Aorta (tissue), 5 donors: ENCODE measurements around the gene XRCC1. TPM values are rescaled to one million over a fixed set of nuclear protein-coding genes. Genes with fewer than 3 reads are reported as not detected.

ENCODE experiments used
- ATAC-seq: fragments of 200-7000 bp; cut with Tn5 transposase; one replicate; pipeline ENCODE4 v1.9.1; 2022; ENCODE audit warnings: moderate library complexity; ENCODE audit not compliant: low FRiP score
- DNase-seq, 2 donors: peaks; one replicate each; pipeline ENCODE4 v3.0.0-alpha.2; 2020
- H3K27ac ChIP-seq, 2 donors: one replicate each; pipeline ENCODE4 v1.5.1; 2013; ENCODE audit warnings: low read length in 2 of 2, mild to moderate bottlenecking in 2 of 2, moderate library complexity in 2 of 2, control low read depth in 1 of 2, inconsistent platforms in 1 of 2, low read depth in 1 of 2
- H3K27me3 ChIP-seq, 2 donors: one replicate each; pipeline ENCODE4 v1.6.1; 2013; ENCODE audit warnings: control low read depth in 1 of 2, low read length in 1 of 2, mild to moderate bottlenecking in 1 of 2, moderate library complexity in 1 of 2; ENCODE audit not compliant: insufficient read depth in 2 of 2, control insufficient read depth in 1 of 2
- H3K36me3 ChIP-seq, 2 donors: one replicate each; pipeline ENCODE4 v1.6.1; 2013; ENCODE audit warnings: control low read depth in 1 of 2, low read length in 1 of 2, mild to moderate bottlenecking in 1 of 2; ENCODE audit not compliant: insufficient read depth in 2 of 2, control insufficient read depth in 1 of 2
- H3K4me1 ChIP-seq, 2 donors: one replicate each; pipeline ENCODE4 v1.6.1; 2013; ENCODE audit warnings: low read length in 2 of 2, control low read depth in 1 of 2, mild to moderate bottlenecking in 1 of 2, moderate library complexity in 1 of 2; ENCODE audit not compliant: insufficient read depth in 2 of 2, control insufficient read depth in 1 of 2
- H3K4me3 ChIP-seq, 2 donors: one replicate each; pipeline ENCODE4 v1.5.1; 2013; ENCODE audit warnings: low read length in 2 of 2, control low read depth in 1 of 2, mild to moderate bottlenecking in 1 of 2
- H3K9me3 ChIP-seq: one replicate; pipeline ENCODE4 v1.6.1; 2013; ENCODE audit warnings: mild to moderate bottlenecking, low read length; ENCODE audit not compliant: control insufficient read depth
- WGBS, 2 donors: extraction: QIAGEN DNeasy Blood & Tissue Kit; methylation state at CpG; one replicate each; pipeline ENCODE4 v1.1.7; 2013; 5-methylcytosine and 5-hydroxymethylcytosine counted together
- intact Hi-C, 2 donors: fragments of 100-400 bp; cut with DNase I; formaldehyde crosslinking; loops; one replicate each; pipeline versions ENCODE4 v1.14.2 to v1.15.0; 2022
- polyA plus RNA-seq, 2 donors: library from polyadenylated mRNA; stranded (reverse); fragments of 200-250 nt; gene quantifications; one replicate each; pipeline ENCODE4 v1.2.3, GENCODE V29; 2013
- total RNA-seq, 2 donors: library from RNA; stranded (reverse); fragmentation: NEBNext Ultra II Directional; extraction: Animal tissue kit (Norgen Biotek cat#: 25700); gene quantifications; one replicate each; pipeline ENCODE4 v1.2.1, GENCODE V29; 2021
- donor health status: healthy with polysubstance abuse.
- donor health status: Bipolar disorder and iron deficiency.
- donor health status: DM: no; HTN: no; CAD: no.
- donor health status: DM: no; HTN: no; CAD: no.
- donor health status: DM: yes; HTN: yes; CAD: no.

The XRCC1 gene
- total and polyA plus RNA-seq, 4 donors: 12.1 to 30.2 (median 24.8) TPM

- H3K9me3 ChIP-seq: no peaks in the 10 kb centered on the region
- WGBS, 2 donors: 28 to 30% methylated on average over 12 of the region's 12 CpGs
- H3K36me3 ChIP-seq: no peaks in the 10 kb centered on the region
- no peak for DNase-seq
- H3K27me3 ChIP-seq: no peaks in the 10 kb centered on the region
- H3K4me1 ChIP-seq: no peaks in the 10 kb centered on the region
- no peak for ATAC-seq
- peak overlapping the region; percentile 62 to 86 for H3K4me3 ChIP-seq
- peak overlapping the region in 1 of 2 donors; percentile 31 for H3K27ac ChIP-seq
- intact Hi-C loops: loop anchor here (1.0 kb wide), 1 partner anchor 22 kb away; the partner anchor contains the start of genes IRGQ (in 2 of the 2) and ZNF576 (in 2 of the 2)
Observed at GRCh38 chr19:43574424-43575155, 737 bp downstream of the XRCC1 start.

- no peaks in the 10 kb centered on the region for H3K4me1 ChIP-seq
- ATAC-seq (no peak), DNase-seq (no peak)
- no peaks in the 10 kb centered on the region for H3K9me3 ChIP-seq
- H3K27me3 ChIP-seq: no peaks in the 10 kb centered on the region
- 11 to 38% methylated on average over 3 of the region's 3 CpGs for WGBS, 2 donors
- no peak overlapping the region for H3K4me3 ChIP-seq
- intact Hi-C loops: no loop called here
- no peak overlapping the region for H3K27ac ChIP-seq
- H3K36me3 ChIP-seq: no peaks in the 10 kb centered on the region
Observed at GRCh38 chr19:43572171-43572588, 3.1 kb downstream of the XRCC1 start.

- no peaks in the 10 kb centered on the region for H3K36me3 ChIP-seq
- H3K27ac ChIP-seq: no peak overlapping the region
- no peak overlapping the region for H3K4me3 ChIP-seq
- DNase-seq (no peak), ATAC-seq (no peak)
- no peaks in the 10 kb centered on the region for H3K4me1 ChIP-seq
- no peaks in the 10 kb centered on the region for H3K27me3 ChIP-seq
- intact Hi-C loops: no loop called here
- WGBS, 2 donors: 90 to 91% methylated on average over 5 of the region's 5 CpGs
- no peaks in the 10 kb centered on the region for H3K9me3 ChIP-seq
Observed at GRCh38 chr19:43570174-43570791, 5.0 kb downstream of the XRCC1 start.

- Histone ChIP-seq H3K4me3 (no peak overlapping the region), H3K27me3 (no peaks in the 10 kb centered on the region), H3K9me3 (no peaks in the 10 kb centered on the region), H3K27ac (no peak overlapping the region), H3K36me3 (no peaks in the 10 kb centered on the region), H3K4me1 (no peaks in the 10 kb centered on the region)
- ATAC-seq (no peak), DNase-seq (no peak)
- intact Hi-C loops: no loop called here
- 68 to 71% methylated on average over 5 of the region's 5 CpGs for whole genome bisulfite sequencing, 2 donors
Observed at GRCh38 chr19:43569657-43570056, 5.7 kb downstream of the XRCC1 start.

GRCh38 chr19:43564800-43565199 lies 10.5 kb downstream of the XRCC1 start:
- Histone ChIP-seq H3K4me3 (no peak overlapping the region), H3K27ac (no peak overlapping the region), H3K27me3 (no peaks in the 10 kb centered on the region), H3K4me1 (no peaks in the 10 kb centered on the region), H3K9me3 (no peaks in the 10 kb centered on the region), H3K36me3 (no peaks in the 10 kb centered on the region)
- DNase-seq (no peak), ATAC-seq (no peak)
- intact Hi-C loops: no loop called here
- 75 to 80% methylated on average over 9 of the region's 9 CpGs for WGBS, 2 donors

GRCh38 chr19:43563816-43564457 lies 11.4 kb downstream of the XRCC1 start:
- WGBS, 2 donors: 86% methylated on average over 10 of the region's 10 CpGs
- intact Hi-C loops: no loop called here
- H3K27me3 ChIP-seq: no peaks in the 10 kb centered on the region
- DNase-seq (no peak), ATAC-seq (no peak)
- no peaks in the 10 kb centered on the region for H3K36me3 ChIP-seq
- no peaks in the 10 kb centered on the region for H3K4me1 ChIP-seq
- H3K9me3 ChIP-seq: no peaks in the 10 kb centered on the region
- H3K27ac ChIP-seq: no peak overlapping the region
- H3K4me3 ChIP-seq: no peak overlapping the region

- H3K9me3 ChIP-seq: no peaks in the 10 kb centered on the region
- no peak overlapping the region for H3K4me3 ChIP-seq
- no peaks in the 10 kb centered on the region for H3K27me3 ChIP-seq
- H3K27ac ChIP-seq: peak overlapping the region in 1 of 2 donors; percentile 55
- no peaks in the 10 kb centered on the region for H3K36me3 ChIP-seq
- ATAC-seq (peak; percentile 86), DNase-seq (peak; percentile 90 to 95)
- no peaks in the 10 kb centered on the region for H3K4me1 ChIP-seq
- intact Hi-C loops: no loop called here
- WGBS, 2 donors: 43 to 46% methylated on average over 14 of the region's 14 CpGs
Observed at GRCh38 chr19:43562698-43563241, 12.6 kb downstream of the XRCC1 start.

GRCh38 chr19:43562226-43562697 lies 13.1 kb downstream of the XRCC1 start:
- H3K4me1 ChIP-seq: no peaks in the 10 kb centered on the region
- DNase-seq (no peak), ATAC-seq (no peak)
- no peaks in the 10 kb centered on the region for H3K27me3 ChIP-seq
- WGBS, 2 donors: 90 to 97% methylated on average over 6 of the region's 6 CpGs
- peak overlapping the region in 1 of 2 donors; percentile 55 for H3K27ac ChIP-seq
- H3K4me3 ChIP-seq: no peak overlapping the region
- H3K9me3 ChIP-seq: no peaks in the 10 kb centered on the region
- H3K36me3 ChIP-seq: no peaks in the 10 kb centered on the region
- intact Hi-C loops: no loop called here
